ENCODE measurements around the gene SYNGR1.

SYNGR1 gene, protein sequence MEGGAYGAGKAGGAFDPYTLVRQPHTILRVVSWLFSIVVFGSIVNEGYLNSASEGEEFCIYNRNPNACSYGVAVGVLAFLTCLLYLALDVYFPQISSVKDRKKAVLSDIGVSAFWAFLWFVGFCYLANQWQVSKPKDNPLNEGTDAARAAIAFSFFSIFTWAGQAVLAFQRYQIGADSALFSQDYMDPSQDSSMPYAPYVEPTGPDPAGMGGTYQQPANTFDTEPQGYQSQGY

DNA sequence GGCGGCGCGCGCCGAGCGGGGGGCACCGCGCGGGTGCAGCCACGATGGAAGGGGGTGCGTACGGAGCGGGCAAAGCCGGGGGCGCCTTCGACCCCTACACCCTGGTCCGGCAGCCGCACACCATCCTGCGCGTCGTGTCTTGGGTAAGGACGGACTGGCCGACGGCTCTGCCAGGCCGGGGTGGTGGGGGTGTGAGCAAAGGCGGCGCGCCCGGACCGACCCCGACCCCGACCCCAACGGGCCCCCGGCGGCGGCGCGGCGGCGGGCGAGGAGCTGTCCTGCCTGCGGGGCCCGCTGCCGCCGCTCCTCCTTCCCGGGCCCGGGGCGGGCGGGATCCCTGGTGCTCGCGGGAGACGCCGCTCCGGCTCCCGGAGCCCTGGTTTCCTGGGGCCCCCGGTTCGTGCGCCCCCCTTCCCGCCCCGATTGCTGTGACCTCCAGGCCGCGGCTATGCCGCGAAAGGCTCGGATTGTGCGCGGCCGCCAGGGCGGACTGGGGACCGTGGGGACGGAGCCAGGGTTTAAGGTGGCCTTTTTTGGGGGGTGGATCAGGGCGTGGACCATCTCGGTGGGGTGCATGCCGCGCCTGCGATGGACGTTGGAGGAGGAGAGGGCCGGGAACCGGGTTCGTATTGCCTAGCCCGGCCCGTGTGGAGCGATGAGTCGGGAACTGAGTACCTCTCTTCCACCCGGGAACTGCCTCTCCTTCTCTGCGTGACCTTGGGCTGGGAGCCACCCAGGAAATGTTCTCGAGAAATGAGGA lies at the start of gene SYNGR1:
SYNGR1 (plus strand) TSS at position 25 of the 760 bp plus-strand sequence; CDS start at position 45, 20 bp downstream.
- DNase-seq (ENCODE audit: low read depth in 2 of 2): no peak

DNA sequence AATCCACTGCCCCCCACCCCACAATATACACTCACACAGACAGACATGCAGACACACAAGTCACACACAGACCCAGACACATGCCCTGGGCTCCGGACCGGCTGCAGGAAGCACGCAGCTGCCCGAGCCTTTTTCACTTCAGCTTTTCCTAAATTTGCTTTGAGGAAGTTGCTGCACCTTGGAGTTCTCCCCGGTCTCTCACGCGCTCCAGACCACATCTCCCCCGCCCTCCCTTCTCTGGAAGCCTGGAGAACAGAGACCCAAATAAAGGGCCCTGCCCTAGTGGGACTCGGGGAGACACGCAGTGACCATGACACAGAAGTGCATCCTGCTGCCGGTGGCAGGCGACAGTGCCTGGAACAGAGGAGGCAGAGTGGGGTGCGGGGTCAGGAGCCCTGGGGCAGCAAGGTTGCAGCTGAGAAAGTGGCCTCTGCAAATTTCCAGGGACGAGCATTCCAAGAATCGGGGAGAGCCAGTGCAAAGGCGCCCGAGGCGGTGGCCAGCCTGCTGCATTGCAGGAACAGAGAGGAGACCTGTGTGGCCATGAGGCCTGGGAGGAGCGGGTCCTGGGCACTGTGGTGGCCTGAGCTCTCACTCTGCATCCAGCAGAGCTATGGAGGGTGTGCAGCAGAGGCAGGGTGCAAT lies 49.5 kb upstream of the SYNGR1 start:
- no peak for DNase-seq (ENCODE audit: low read depth in 2 of 2)

DNA sequence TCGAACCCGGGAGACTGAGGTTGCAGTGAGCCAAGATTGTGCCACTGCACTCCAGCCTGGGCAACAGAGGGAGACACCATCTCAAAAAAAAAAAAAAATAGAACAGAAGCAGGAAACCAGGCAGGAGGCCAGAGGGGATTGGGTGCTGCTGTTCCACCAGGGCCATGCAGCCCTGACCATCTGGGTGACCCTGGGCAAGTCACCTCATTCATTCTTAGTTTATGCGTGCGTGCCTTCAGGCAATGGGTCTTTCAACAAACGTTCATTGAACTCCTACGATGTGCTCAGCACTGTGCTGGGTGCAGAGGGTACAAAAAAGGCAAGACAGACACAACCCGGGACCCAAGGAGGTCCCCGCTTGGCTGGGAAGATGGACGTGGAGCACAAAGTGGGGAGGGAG lies 48.7 kb upstream of the SYNGR1 start:
- DNase-seq (ENCODE audit: low read depth in 2 of 2): no peak

DNA sequence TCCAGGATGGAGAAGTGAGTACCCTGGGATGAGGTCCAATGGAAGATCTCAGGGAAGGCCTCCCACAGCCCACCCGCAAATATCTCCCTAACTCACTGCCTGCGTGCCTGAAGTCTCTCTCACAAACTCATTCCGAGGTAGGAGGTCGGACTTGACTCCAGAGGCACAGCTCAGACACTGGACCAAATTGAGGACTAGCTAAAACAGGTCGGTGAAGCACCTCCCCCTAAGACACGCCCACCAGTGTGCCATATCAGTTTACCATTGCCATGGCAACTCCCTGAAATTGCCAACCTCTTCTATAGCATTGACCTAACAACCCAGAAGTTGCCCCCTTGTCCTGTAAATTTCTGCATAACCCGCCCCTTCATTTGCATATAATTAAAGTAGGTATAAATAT lies 47.9 kb upstream of the SYNGR1 start:
- DNase-seq (ENCODE audit: low read depth in 2 of 2): no peak

DNA sequence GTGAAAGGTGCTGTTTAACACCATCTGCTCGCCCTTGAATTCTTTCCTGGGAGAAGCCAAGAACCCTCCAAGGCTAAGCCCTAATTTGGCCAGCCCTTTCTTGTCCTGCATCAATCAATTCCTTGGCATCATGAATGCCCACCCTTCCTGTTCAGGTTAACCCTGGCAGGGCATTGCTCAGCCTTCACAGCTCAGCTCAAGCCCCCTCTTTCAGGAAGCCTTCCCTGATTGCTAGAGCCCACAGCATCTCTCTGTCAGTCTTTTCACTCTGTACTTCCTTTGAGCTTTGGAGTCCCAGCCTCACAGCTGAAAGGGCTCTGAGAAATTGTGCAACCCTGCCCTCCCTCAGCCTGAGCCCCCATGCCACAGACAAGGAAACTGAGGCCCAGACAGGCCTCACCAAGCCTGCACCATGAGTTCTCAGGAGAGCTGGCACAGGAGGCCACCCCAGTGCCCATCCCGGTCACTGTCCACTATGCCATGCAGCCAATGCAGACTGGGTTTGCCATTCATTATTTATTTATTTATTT lies 47.3 kb upstream of the SYNGR1 start:
- no peak for DNase-seq (ENCODE audit: low read depth in 2 of 2)

DNA sequence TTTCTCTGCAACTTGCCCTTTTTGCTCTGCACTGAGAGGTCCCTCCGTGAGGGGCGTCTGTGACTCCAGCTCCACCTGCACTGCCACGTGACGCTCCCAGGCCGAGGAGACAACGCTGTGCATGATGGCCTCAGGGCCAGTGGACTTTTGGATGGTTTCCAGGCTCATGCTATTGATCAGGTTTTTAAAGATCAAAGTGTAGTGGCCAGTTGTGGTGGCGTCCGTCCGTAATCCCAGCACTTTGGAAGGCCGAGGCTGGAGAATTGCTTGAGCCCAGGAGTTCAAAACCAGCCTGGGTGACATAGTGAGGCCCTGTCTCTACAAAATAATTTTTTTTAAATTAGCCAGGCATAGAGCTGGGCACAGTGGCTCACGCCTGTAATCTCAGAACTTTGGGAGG lies 46.4 kb upstream of the SYNGR1 start:
- DNase-seq (ENCODE audit: low read depth in 2 of 2): no peak

DNA sequence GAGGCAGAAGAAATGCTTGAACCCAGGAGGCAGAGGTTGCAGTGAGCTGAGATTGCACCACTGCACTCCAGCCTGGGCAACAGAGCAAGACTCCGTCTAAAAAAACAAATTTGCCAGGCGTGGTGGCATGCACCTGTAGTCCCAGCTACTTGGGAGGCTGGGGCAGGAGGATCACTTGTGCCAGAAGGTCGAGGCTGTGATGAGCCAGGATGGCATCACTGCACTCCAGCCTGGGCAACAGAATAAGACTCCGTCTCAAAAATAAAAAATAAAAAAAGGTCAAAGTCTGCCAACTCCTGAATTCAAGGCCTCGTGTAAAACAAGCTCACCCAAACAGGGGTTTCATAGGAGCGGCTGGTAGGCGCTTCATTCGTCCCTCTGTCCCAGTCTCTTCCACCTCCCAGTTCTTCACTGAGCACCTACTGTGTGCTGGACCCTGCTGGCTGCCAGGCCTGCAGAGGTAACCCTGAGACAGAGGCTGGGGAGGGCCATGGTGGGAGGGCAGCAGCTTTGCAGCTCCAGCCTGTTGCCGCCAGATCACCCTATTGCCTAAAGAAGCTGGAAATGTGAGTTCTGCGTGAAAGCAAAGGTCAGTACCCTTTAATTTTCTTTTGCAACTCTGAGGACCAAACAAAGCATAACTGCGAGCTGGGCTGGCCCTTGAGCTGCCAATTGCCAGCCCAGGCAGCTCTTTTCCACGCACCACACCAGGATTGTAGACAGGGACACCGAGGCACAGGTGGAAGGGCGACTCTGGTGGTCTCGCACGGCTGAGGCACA lies 45.7 kb upstream of the SYNGR1 start:
- DNase-seq (ENCODE audit: low read depth in 2 of 2): no peak

DNA sequence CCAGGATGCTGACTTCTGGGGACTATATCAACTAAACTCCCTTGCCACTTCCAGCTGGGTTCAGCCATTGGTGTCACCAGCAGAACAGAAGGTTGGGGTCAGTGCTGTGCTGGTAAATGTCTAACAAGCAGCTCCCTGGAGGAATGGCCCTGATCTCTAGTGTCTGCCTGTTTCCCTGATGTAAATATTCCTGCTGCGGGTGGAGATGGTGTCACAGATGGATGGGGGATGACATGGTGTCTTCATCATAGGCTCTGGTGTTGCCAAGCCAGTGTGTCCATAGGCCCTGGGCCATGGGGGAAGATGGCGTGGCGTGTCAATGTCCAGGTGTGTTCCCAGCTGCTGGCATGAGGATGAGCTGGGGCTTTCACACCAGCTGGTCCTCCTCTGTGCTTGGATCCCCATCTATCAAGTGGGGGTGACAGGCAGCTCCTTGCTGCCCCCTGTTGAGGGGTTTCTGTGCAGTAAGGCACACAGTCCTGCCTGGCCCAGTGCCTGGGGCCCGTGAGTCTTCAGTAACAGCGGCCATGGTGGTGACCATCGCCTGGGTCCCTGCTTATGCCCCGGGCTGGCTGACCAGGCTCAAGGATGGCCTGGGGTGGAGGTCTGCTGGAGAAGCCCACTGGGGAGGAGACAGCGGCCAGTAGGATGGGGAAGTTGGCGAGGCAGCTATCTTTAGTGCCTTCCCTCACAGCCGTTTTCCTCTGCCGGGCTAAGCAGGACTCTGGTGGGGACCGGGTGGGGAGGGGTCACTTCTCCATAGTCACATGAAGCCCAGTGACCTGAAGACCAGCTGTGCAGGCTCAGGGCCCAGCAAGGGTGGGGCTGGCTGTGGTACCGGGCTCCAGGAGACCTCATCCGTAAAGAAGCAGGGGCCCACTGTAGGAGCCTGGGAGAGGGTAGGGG lies 43.1 kb upstream of the SYNGR1 start:
- DNase-seq (ENCODE audit: low read depth in 2 of 2): no peak

DNA sequence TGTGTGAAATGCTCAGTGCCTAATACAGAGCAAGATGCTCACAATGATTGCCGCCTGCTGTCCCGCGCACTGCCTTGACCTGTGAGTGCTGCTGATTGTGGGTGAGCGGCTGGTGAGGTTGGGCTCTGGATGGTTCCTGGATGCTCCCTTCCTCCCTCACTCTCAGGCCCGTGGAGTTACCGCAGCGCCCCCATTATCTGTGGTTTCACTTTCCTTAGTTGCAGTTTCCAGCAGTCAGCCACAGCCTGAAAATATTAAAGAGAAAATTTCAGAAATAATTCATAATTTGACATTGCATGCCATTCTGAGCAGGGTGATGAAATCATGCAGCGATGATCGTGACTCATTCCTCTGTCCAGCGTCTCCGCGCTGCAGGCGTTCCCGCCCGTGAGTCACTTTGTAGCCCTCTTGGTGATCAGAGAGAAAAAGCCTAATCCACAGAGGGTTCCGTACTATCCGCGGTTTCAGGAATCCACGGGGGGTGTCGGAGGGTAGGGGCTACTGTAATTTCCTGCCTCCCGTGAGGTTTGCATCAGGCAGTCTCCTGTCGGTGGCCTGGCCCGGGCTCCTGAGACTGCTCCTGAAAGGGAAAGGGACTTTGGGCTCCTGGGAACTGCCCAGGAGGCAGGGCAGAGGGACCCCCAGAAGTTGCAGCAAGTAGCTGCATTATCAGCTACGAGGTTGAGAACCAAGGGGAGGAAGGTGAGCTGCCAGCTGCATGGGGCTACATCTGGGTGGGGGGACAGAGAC lies 41.0 kb upstream of the SYNGR1 start:
- no peak for DNase-seq (ENCODE audit: low read depth in 2 of 2)

DNA sequence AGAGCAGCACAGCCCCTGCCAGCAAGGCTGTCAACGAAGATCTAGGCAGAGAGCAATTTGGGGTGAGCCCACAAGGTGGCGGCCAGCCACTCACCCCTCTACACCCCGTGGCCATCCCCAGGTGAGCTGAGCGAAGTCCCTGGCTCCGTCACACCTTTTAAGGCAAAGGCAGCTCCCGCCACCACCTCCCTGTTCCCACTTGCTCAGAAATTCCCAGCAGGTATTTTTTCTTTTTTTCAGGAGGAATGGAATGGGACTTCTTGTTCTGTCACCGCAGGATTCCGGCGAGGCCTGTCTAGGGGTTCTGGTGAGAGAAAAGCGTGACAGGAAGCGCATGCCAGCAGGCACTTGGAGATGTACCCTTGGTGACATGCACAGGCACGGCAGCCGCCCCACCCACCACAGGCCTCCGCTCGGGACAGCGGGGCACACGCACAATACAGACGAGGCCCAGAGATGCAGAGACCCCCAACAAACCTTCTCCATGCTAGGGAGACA lies 40.4 kb upstream of the SYNGR1 start:
- DNase-seq (ENCODE audit: low read depth in 2 of 2): no peak

DNA sequence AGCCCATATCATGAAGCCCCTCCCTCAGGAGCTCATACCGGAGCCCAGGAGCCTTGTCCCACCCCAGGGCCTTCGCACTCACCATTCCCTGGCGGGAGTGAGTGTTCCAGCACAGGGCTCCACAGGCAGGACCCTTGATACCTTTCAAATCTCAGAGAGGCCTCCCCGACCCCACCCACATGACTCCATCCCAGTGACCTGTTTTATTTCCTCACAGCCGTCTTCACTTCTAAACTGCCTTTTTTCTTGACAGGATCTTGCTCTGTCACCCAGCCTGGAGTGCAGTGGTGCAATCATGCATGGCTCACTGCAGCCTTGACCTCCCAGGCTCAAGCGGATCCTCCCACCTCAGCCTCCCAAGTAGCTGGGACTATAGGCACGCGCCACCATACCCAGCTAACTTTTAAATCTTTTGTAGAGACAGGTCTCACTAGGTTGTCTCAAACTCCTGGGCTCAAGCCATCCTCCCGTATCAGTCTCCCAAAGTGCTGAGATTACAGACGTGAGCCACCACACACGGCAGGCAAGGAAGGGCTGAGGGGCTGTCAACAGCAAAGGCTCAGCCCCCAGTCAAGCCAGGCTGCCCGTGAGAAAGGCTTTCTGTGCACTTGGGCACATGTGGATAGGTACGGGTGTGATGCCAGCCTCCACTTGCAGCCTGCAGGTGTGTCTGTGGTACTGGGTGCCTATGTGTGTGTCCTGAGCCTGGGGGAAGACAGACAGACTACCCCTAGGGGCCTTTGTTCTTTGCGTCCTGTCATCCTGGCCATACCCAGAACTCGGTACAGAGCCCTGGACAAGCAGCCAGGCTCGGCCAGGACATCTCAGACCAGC lies 39.7 kb upstream of the SYNGR1 start:
- DNase-seq (ENCODE audit: low read depth in 2 of 2): no peak

DNA sequence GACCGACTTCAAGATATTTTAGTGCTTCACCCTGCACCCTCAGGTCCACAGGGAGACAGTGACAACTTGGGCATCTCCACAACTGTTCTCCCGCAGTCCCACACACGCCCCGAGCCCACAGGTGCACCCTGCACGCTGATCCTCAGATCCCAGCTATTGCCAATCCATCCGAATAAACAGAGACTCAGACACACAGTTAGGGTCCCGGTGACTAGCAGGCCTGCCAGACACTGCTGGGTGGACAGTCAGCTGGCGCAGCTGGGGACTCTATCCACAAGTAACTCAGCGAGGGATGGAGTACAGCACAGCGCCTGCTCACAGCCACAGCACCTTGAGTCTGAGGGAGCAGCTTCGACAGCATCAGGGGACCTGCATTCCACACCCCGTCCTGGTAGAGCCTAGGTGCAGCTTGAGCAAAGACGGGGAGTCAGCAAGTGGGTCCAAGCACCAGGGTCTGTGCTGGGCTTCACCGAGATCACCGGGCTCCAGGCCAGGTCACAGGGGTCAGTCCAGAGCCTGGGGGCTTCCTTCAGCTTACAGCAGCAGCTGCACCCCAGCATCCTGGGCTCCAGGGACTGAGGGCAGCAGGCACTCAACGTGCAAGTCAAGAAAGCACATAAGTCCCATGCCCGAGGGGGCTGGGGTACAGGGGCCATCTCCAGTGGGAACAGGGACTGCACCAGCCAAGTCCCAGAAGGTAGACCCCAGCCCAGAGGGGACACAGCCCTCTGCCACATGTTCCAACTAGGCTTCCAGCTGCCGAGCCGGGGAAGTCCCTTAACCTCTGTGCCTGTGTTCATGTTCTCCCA lies 38.0 kb upstream of the SYNGR1 start:
- DNase-seq (ENCODE audit: low read depth in 2 of 2): no peak

DNA sequence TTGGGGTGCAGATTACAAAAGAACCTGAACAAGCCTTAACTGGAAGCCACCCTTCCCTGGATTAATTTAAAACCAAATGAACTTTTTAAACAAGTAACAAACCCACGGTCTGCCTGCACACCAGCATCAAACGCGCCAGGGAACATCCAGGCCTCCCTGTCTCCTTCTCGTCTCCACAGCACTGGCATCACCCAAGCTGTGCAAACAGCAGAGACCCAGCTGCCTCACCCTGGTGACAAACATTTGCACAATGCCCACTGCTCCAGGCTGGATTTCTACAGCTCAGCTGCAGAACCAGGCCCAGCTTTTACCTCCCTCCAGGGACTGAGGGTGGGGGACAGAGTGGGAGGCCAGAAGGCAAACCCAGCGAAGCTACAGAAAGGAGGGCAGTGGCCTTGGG lies 37.4 kb upstream of the SYNGR1 start:
- DNase-seq (ENCODE audit: low read depth in 2 of 2): no peak

DNA sequence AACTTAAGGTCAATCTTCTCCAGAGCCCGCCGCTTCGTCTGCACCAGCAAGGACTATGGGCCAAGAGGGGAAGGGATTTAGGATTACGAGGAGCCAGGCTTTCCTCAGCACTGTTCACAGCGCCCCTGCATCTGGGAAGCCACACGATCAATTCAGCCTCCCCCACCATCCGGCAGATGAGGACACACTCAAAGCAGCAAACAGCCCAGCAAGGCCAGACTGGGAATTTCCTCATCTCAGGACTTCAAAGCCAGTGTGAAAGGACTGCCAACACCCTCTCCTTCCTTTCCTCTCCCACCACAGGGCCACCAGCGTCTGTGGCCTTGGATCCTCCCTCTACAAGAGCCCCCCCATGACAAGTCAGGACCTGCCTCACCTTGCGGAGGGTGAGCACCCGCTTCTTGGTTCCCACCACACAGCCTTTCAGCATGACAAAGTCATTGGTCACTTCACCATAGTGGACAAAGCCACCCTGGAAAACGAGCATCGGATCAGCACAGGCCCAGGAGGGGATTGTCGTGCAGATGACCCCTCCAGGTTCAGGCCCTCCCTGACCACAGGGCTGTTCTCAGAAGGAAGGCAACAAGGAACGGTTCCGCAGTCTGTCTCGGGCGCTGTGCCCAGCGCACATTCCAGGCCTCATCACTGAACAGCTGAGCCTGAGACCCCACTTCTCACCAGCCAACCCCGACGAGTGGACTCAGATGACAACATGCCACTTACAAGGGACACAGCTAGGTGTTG lies 36.4 kb upstream of the SYNGR1 start:
- DNase-seq (ENCODE audit: low read depth in 2 of 2): no peak

DNA sequence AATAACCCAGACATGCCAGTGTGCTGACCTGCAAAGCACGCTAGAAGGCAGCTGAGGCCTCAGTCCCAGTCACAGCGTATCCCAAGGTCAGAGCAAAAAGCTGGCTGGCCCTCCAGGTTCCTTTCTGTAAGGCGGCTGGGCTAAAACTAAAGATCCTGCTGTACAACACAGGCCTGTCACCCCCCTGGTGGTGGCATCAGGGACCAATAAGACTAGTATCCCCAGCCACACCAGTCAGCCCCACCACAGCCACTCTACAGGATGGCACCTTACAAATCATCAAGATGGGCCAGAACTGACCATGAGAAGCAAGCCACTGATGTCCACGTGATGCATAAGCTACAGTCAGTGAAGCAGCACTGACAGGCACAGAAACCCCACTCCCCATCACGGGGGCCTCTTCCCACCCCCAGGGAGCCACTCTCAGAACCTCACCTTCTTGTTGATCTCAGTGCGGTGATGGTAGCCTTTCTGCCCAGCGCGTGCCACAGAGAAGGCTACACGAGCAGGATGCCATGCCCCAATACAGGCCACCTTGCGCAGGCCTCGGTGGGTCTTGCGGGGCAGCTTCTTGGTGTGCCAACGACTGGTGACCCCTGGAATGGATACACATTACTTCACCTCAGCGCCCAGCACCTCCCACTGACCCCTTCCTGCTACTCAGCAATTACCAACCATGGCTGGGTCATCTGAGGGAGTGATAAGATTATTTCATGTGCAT lies 35.4 kb upstream of the SYNGR1 start:
- DNase-seq (ENCODE audit: low read depth in 2 of 2): no peak

DNA sequence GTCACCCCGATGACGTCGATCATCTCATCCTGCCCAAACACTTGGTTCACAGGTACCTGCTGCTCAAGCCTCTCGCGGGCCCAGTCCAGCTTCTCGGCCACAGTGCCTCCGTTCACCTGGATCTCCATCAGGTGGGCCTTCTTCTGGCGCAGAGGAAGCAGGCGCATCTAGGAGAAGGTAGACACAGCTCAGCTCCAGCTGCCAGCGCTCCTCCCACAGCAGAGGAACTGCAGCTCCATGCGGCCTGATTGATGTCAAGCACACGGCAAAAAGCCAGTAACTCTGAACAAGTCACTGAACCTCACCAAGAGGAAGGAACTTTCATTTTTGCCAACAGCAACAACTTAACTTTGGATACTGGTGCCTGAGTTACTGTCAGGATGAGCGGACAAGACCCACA lies 34.4 kb upstream of the SYNGR1 start:
- DNase-seq (ENCODE audit: low read depth in 2 of 2): no peak

Data from stimulated activated CD8-positive, alpha-beta memory T cell treated with anti-CD3 and anti-CD28 coated beads, Interleukin-15, amount 100 ng/mL, for 4 hours (primary cell).